Measurements from ENCODE around the gene GPR32. TPM values are rescaled to one million over a fixed set of nuclear protein-coding genes. Genes with fewer than 3 reads are reported as not detected.

GPR32 gene
- total and polyA plus RNA-seq, 10 donors, result not detected

Small RNA genes within 50 kb of the gene (small RNA-seq; reads per million reads assigned to genes)
- gene SNORD88A (120 to 275 (median 170) reads per million in 4 donors), gene SNORD88B (0 reads per million in 4 donors), gene SNORD88C (0 reads per million in 4 donors)

Other genes with a start within 250 kb of the GPR32 start
- 1 to 10 TPM in 4 of 7 donors, under 1 TPM in 3; 0.20 to 2.3 (median 1.0) TPM for gene LRRC4B, start 202.0 kb upstream of the GPR32 start, total RNA-seq
- 1 to 10 TPM in 1 of 3 donors, under 1 TPM in 2; 0.30 to 1.0 (median 0.90) TPM for gene LRRC4B, start 202.0 kb upstream of the GPR32 start, polyA plus RNA-seq
- under 1 TPM in 3 of 7 donors, not detected in 4; 0.28 to 0.51 (median 0.32) TPM for gene SYT3, start 130.6 kb upstream of the GPR32 start, total RNA-seq
- gene SYT3, start 130.6 kb upstream of the GPR32 start, polyA plus RNA-seq, result under 1 TPM; 0.02 to 0.20 (median 0.06) TPM
- gene C19orf81, start 121.0 kb upstream of the GPR32 start, total RNA-seq, result not detected
- not detected for gene C19orf81, start 121.0 kb upstream of the GPR32 start, polyA plus RNA-seq
- 1 to 10 TPM in 2 of 7 donors, under 1 TPM in 4, not detected in 1; 0.14 to 1.8 (median 0.61) TPM for gene SHANK1, start 50.7 kb upstream of the GPR32 start, total RNA-seq
- under 1 TPM in 2 of 3 donors, not detected in 1; 0.07 to 0.32 TPM for gene SHANK1, start 50.7 kb upstream of the GPR32 start, polyA plus RNA-seq
- gene CLEC11A, start 47.1 kb upstream of the GPR32 start, total RNA-seq, result 10 to 100 TPM in 1 of 7 donors, 1 to 10 TPM in 6; 6.2 to 10.7 (median 9.0) TPM
- 1 to 10 TPM; 8.7 to 9.0 (median 8.9) TPM for gene CLEC11A, start 47.1 kb upstream of the GPR32 start, polyA plus RNA-seq
- gene ACP4, start 20.0 kb downstream of the GPR32 start, total RNA-seq, result not detected
- gene ACP4, start 20.0 kb downstream of the GPR32 start, polyA plus RNA-seq, result not detected
- gene KLK1, start 53.3 kb downstream of the GPR32 start, total RNA-seq, result 10 to 100 TPM in 4 of 7 donors, 1 to 10 TPM in 3; 1.3 to 28.6 (median 10.7) TPM
- 10 to 100 TPM; 16.3 to 56.5 (median 54.5) TPM for gene KLK1, start 53.3 kb downstream of the GPR32 start, polyA plus RNA-seq
- not detected for gene KLK15, start 63.1 kb downstream of the GPR32 start, total RNA-seq
- gene KLK15, start 63.1 kb downstream of the GPR32 start, polyA plus RNA-seq, result under 1 TPM in 2 of 3 donors, not detected in 1; 0.07 to 0.13 TPM
- not detected for gene KLK3, start 84.5 kb downstream of the GPR32 start, total RNA-seq
- under 1 TPM in 1 of 3 donors, not detected in 2; 0.03 TPM for gene KLK3, start 84.5 kb downstream of the GPR32 start, polyA plus RNA-seq
- gene KLK2, start 103.0 kb downstream of the GPR32 start, total RNA-seq, result 1 to 10 TPM in 1 of 7 donors, under 1 TPM in 1, not detected in 5; 0.37 to 1.2 TPM
- gene KLK2, start 103.0 kb downstream of the GPR32 start, polyA plus RNA-seq, result under 1 TPM; 0.65 to 0.86 (median 0.65) TPM
- gene KLK4, start 140.9 kb downstream of the GPR32 start, total RNA-seq, result not detected
- gene KLK4, start 140.9 kb downstream of the GPR32 start, polyA plus RNA-seq, result under 1 TPM; 0.19 to 0.26 (median 0.20) TPM
- gene KLK5, start 182.6 kb downstream of the GPR32 start, total RNA-seq, result under 1 TPM in 1 of 7 donors, not detected in 6; 0.79 TPM
- gene KLK5, start 182.6 kb downstream of the GPR32 start, polyA plus RNA-seq, result under 1 TPM in 1 of 3 donors, not detected in 2; 0.13 TPM
- gene KLK6, start 199.1 kb downstream of the GPR32 start, total RNA-seq, result 1 to 10 TPM in 5 of 7 donors, under 1 TPM in 1, not detected in 1; 0.79 to 9.5 (median 3.0) TPM
- 1 to 10 TPM in 1 of 3 donors, under 1 TPM in 2; 0.43 to 5.8 (median 0.80) TPM for gene KLK6, start 199.1 kb downstream of the GPR32 start, polyA plus RNA-seq
- gene KLK7, start 213.5 kb downstream of the GPR32 start, total RNA-seq, result 1 to 10 TPM in 1 of 7 donors, under 1 TPM in 1, not detected in 5; 0.23 to 1.6 TPM
- gene KLK7, start 213.5 kb downstream of the GPR32 start, polyA plus RNA-seq, result under 1 TPM; 0.03 to 0.45 (median 0.09) TPM
- gene KLK8, start 231.1 kb downstream of the GPR32 start, total RNA-seq, result not detected
- gene KLK8, start 231.1 kb downstream of the GPR32 start, polyA plus RNA-seq, result under 1 TPM in 1 of 3 donors, not detected in 2; 0.56 TPM
- not detected for gene KLK10, start 249.2 kb downstream of the GPR32 start, total RNA-seq
- gene KLK10, start 249.2 kb downstream of the GPR32 start, polyA plus RNA-seq, result under 1 TPM; 0.06 to 0.13 (median 0.09) TPM

Measured in spleen (tissue), 11 donors.